Uterus (tissue), 2 donors: ENCODE measurements around the gene CREBZF.
"Not testable (repeated sequence)": the region's sequence is repeated elsewhere in the genome, so short reads cannot be mapped to it uniquely, and the experiment has no call there.

Experiments used
- POLR2A ChIP-seq, 2 donors: fragments of 450-650 bp; IDR thresholded peaks; one replicate each; pipeline ENCODE4 v1.6.1; 2016; ENCODE audit warnings: antibody characterized with exemption in 2 of 2, mild to moderate bottlenecking in 1 of 2, moderate library complexity in 1 of 2
- TF ChIP-seq, protein P1 (sequence below), 4 experiments: fragments of 200-600 bp in 2 of 4; fragments of 450-650 bp in 2 of 4; sonication (generic) in 2 of 4; IDR thresholded peaks; one replicate each; pipeline ENCODE4 v1.5.1; 2016 to 2019; ENCODE audit warnings: antibody characterized with exemption in 4 of 4, mild to moderate bottlenecking in 2 of 4, moderate library complexity in 1 of 4

DNA sequence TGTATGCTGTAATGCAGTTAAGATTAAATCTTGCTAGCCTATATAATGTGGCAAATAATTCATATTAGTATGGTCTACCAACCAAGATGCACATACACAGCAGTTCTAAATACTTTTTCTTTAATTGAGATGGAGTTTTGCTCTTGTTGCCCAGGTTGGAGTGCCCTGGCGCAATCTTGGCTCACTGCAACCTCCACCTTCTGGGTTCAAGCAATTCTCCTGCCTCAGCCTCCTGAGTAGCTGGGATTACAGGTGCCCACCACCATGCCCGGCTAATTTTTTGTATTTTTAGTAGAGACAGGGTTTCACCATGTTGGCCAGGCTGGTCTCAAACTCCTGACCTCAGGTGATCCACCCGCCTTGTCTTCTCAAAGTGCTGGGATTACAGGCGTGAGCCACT, 10.6 kb downstream of the CREBZF start:
- TF ChIP-seq, protein P1, sequence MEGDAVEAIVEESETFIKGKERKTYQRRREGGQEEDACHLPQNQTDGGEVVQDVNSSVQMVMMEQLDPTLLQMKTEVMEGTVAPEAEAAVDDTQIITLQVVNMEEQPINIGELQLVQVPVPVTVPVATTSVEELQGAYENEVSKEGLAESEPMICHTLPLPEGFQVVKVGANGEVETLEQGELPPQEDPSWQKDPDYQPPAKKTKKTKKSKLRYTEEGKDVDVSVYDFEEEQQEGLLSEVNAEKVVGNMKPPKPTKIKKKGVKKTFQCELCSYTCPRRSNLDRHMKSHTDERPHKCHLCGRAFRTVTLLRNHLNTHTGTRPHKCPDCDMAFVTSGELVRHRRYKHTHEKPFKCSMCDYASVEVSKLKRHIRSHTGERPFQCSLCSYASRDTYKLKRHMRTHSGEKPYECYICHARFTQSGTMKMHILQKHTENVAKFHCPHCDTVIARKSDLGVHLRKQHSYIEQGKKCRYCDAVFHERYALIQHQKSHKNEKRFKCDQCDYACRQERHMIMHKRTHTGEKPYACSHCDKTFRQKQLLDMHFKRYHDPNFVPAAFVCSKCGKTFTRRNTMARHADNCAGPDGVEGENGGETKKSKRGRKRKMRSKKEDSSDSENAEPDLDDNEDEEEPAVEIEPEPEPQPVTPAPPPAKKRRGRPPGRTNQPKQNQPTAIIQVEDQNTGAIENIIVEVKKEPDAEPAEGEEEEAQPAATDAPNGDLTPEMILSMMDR (IDR thresholded peaks at IDR 0.05) = not testable (repeated sequence)
- TF ChIP-seq POLR2A (IDR thresholded peaks at IDR 0.05) = not testable (repeated sequence)
